Measurements from ENCODE around the gene RNF113B. TPM values are rescaled to one million over a fixed set of nuclear protein-coding genes. Genes with fewer than 3 reads are reported as not detected.

RNF113B gene
- total RNA-seq, 1 experiment from 2014 or later = not detected

- no peak for DNase-seq
- H3K27me3 ChIP-seq (ENCODE audit: insufficient read depth, low read depth) = no peaks in the 10 kb centered on the region
- POLR2A ChIA-PET (ENCODE audit: unreplicated experiment) = no interaction called here
- H3K4me3 ChIP-seq = no peak overlapping the region
- no peak overlapping the region for H3K4me2 ChIP-seq
- no peak overlapping the region for H3K27ac ChIP-seq
- H3K9me3 ChIP-seq (ENCODE audit: insufficient read depth, low read depth) = no peaks in the 10 kb centered on the region
- no peaks in the 10 kb centered on the region; the same call in 1 of the 2 replicates for H4K20me1 ChIP-seq (ENCODE audit: insufficient read depth)
- TF ChIP-seq EZH2 (IDR thresholded peaks at IDR 0.05; ENCODE audit: low read depth) = no peak
- no peak for TF ChIP-seq CTCF (conservative IDR thresholded peaks at IDR 0.05)
- no peaks in the 10 kb centered on the region for H3K4me1 ChIP-seq (replicated peaks; ENCODE audit: insufficient read depth)
- BruUV-seq (replicated peaks) = no TSS peak
- H3K79me2 ChIP-seq (ENCODE audit: low read depth) = peaks cover 11% of the 10 kb centered on the region; the same call in 1 of the 2 replicates
- no peaks in the 10 kb centered on the region for H3F3A ChIP-seq (ENCODE audit: insufficient read depth, low read depth)
- no peaks in the 10 kb centered on the region for H3K9me2 ChIP-seq (ENCODE audit: insufficient read depth)
- no peak overlapping the region for H2AFZ ChIP-seq
- CTCF ChIA-PET = no interaction called here
- no peaks in the 10 kb centered on the region for H3K36me3 ChIP-seq (ENCODE audit: low read depth)
- intact Hi-C loops (cut with micrococcal nuclease; ENCODE audit: unreplicated experiment) = no loop called here
These were observed 18.7 kb downstream of the RNF113B start for GRCh38 chr13:98158172-98158899.

GRCh38 chr13:98157609-98158008, 19.5 kb downstream of the RNF113B start:
- intact Hi-C loops (cut with micrococcal nuclease; ENCODE audit: unreplicated experiment) = no loop called here
- TF ChIP-seq CTCF (conservative IDR thresholded peaks at IDR 0.05) = no peak
- TF ChIP-seq EZH2 (IDR thresholded peaks at IDR 0.05; ENCODE audit: low read depth) = no peak
- BruUV-seq (replicated peaks) = no TSS peak
- Histone ChIP-seq H2AFZ (no peak overlapping the region), H3K27ac (no peak overlapping the region), H3K4me1 (replicated peaks; ENCODE audit: insufficient read depth) (no peaks in the 10 kb centered on the region), H4K20me1 (ENCODE audit: insufficient read depth) (no peaks in the 10 kb centered on the region; the same call in none of the 2 replicates), H3K27me3 (ENCODE audit: insufficient read depth, low read depth) (no peaks in the 10 kb centered on the region), H3K9me2 (ENCODE audit: insufficient read depth) (no peaks in the 10 kb centered on the region), H3K9me3 (ENCODE audit: insufficient read depth, low read depth) (no peaks in the 10 kb centered on the region), H3K79me2 (ENCODE audit: low read depth) (peaks cover 11% of the 10 kb centered on the region; the same call in 1 of the 2 replicates), H3K4me3 (no peak overlapping the region), H3F3A (ENCODE audit: insufficient read depth, low read depth) (no peaks in the 10 kb centered on the region), H3K36me3 (ENCODE audit: low read depth) (no peaks in the 10 kb centered on the region), H3K4me2 (no peak overlapping the region)
- CTCF ChIA-PET = no interaction called here
- POLR2A ChIA-PET (ENCODE audit: unreplicated experiment) = no interaction called here
- no peak for DNase-seq

GRCh38 chr13:98157188-98157587, 19.9 kb downstream of the RNF113B start:
- Histone ChIP-seq H3K4me3 (no peak overlapping the region), H3K4me1 (replicated peaks; ENCODE audit: insufficient read depth) (no peaks in the 10 kb centered on the region), H4K20me1 (ENCODE audit: insufficient read depth) (no peaks in the 10 kb centered on the region; the same call in none of the 2 replicates), H3K27ac (no peak overlapping the region), H3K27me3 (ENCODE audit: insufficient read depth, low read depth) (no peaks in the 10 kb centered on the region), H3K4me2 (no peak overlapping the region), H3K36me3 (ENCODE audit: low read depth) (no peaks in the 10 kb centered on the region), H3K9me2 (ENCODE audit: insufficient read depth) (no peaks in the 10 kb centered on the region), H3K79me2 (ENCODE audit: low read depth) (peaks cover 13% of the 10 kb centered on the region; the same call in 1 of the 2 replicates), H2AFZ (no peak overlapping the region), H3F3A (ENCODE audit: insufficient read depth, low read depth) (no peaks in the 10 kb centered on the region), H3K9me3 (ENCODE audit: insufficient read depth, low read depth) (no peaks in the 10 kb centered on the region)
- BruUV-seq (replicated peaks) = no TSS peak
- POLR2A ChIA-PET (ENCODE audit: unreplicated experiment) = no interaction called here
- intact Hi-C loops (cut with micrococcal nuclease; ENCODE audit: unreplicated experiment) = no loop called here
- no peak for DNase-seq
- CTCF ChIA-PET = no interaction called here
- TF ChIP-seq EZH2 (IDR thresholded peaks at IDR 0.05; ENCODE audit: low read depth) (no peak), CTCF (conservative IDR thresholded peaks at IDR 0.05) (no peak)

All from PC-9 (cell line).